Measurements from ENCODE around the gene MMADHC.
A peak's percentile ranks its signal among the peaks of the same experiment; 100 is the strongest.

Gene MMADHC

DNA sequence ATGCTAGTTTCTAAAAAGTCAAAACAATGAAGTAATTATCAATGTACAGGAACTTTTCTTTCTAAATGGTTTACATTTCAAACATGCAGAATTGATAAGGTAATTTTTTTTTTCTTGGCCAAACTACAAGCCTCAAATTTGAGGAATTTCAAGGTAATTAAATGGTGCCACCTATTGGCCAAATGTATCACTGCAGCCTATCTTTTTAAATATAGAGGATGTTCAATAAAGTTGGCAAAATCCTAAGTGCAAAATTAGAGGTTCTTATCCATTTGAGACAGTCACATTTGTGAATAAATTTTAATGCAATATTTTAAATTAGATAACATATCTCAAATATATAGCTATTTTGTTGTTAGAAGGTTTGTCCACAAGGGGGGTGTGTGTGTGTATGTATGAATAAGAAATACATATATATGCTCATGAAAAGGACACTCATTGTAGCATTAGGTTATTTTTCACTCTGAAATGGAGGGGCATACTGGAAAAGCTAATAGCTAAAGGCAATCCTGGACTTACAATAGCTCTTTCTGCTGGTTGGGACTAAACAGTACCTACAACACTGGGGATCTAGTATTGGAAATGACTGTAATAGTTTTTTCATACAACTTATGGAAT, 26.2 kb downstream of the MMADHC start:
- POLR2A ChIA-PET (ENCODE audit: low non-redundant PET): no interaction called here
- CTCF ChIA-PET: interaction anchor here (0.6 to 3.3 kb wide), 12 partner anchors 18 to 624 kb away, joined by 3 to 29 read pairs (median 3); partner anchors contain the start of genes LYPD6 and LYPD6B
- DNase-seq (ENCODE audit: low spot score): no peak
- TF ChIP-seq, protein P1, sequence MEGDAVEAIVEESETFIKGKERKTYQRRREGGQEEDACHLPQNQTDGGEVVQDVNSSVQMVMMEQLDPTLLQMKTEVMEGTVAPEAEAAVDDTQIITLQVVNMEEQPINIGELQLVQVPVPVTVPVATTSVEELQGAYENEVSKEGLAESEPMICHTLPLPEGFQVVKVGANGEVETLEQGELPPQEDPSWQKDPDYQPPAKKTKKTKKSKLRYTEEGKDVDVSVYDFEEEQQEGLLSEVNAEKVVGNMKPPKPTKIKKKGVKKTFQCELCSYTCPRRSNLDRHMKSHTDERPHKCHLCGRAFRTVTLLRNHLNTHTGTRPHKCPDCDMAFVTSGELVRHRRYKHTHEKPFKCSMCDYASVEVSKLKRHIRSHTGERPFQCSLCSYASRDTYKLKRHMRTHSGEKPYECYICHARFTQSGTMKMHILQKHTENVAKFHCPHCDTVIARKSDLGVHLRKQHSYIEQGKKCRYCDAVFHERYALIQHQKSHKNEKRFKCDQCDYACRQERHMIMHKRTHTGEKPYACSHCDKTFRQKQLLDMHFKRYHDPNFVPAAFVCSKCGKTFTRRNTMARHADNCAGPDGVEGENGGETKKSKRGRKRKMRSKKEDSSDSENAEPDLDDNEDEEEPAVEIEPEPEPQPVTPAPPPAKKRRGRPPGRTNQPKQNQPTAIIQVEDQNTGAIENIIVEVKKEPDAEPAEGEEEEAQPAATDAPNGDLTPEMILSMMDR (conservative IDR thresholded peaks at IDR 0.05; ENCODE audit: low read depth): peak; percentile 91
- H3K27ac ChIP-seq: no peak overlapping the region

DNA sequence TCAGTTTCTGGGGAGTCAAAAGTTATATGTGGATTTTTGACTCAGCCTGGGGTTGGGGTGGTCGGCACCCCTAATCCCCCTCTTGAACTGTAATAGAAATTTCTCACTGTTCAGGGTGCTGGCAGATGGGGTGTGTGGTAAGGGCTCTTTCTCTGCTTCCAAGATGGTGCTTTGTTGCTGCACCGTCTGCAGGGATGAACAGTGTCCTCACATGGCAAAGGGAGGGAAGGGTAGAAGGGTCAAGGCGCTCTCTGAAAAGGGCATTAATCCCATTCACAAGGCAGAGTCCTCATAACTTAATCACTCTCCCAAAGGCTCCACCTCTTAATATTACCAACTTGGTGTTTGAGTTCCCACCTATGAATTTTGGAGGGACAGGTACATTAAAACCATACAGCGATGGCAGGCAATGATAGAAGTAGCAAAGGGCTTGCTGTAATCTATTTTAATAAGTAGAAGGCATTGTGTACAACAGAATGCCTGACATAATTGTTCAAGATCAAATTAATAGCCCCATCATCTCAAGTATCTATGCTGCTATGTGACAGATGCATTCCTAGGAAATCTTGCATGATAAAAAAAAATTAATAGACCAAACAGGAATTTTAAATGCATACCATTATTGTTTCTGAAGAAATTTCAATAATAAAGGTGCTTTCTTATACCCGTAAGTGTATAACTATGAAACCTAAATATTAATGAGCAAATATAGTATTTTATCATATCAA, 28.1 kb downstream of the MMADHC start:
- H3K27ac ChIP-seq: no peak overlapping the region
- no peak for DNase-seq (ENCODE audit: low spot score)
- POLR2A ChIA-PET (ENCODE audit: low non-redundant PET): no interaction called here
- TF ChIP-seq, protein P1 (conservative IDR thresholded peaks at IDR 0.05; ENCODE audit: low read depth): no peak
- CTCF ChIA-PET: interaction anchor here (3.3 kb wide), 1 partner anchor 542 kb away, joined by 29 read pairs; no protein-coding TSS in a partner anchor

DNA sequence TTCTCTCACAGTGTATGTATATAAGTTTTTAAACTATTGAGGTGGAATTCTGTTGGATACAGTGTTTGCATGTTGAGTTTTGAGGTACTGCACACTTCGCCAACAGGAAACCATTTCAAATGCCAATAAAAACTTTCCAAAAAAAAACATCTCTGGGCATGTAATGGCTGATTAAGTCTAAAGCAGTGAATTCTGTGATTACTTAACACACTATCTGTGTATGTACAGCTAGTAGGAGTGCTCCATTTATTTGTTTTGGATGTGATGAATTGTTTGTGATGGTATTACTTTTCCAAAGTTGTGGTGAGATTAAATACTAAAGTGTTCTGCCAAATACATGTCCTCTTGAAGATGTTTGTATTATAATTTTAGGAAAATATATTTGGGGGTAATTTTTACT, 31.1 kb downstream of the MMADHC start:
- ChIA-PET POLR2A (ENCODE audit: low non-redundant PET) (no interaction called here), CTCF (no interaction called here)
- TF ChIP-seq, protein P1 (conservative IDR thresholded peaks at IDR 0.05; ENCODE audit: low read depth): no peak

DNA sequence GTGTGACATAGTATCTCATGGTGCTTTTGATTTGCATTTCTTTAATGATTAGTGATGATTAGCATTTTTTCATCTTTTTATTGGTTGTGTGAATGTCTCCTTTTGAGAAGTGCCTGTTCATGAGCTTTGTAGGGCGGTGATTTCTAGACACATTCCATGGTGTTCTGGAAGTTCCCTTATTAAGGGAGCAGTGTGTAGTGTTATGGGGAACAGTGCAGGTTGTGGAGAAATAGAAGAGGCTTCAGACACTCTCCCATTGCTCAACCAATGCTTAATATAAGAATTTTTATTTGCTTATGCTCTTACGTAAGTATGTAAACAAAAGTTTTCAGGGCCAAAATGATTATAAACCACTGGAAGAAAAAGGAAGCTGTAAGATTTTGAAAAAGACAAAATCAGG, 34.7 kb downstream of the MMADHC start:
- no peak overlapping the region for H3K27ac ChIP-seq
- TF ChIP-seq, protein P1 (conservative IDR thresholded peaks at IDR 0.05; ENCODE audit: low read depth): no peak
- DNase-seq (ENCODE audit: low spot score): no peak
- POLR2A ChIA-PET (ENCODE audit: low non-redundant PET): no interaction called here
- CTCF ChIA-PET: no interaction called here

More for the DNA sequence above, 31.1 kb downstream of the MMADHC start:
- no peak for DNase-seq (ENCODE audit: low spot score)
- no peak overlapping the region for H3K27ac ChIP-seq

- TF ChIP-seq, protein P1 (conservative IDR thresholded peaks at IDR 0.05; ENCODE audit: low read depth): no peak
- DNase-seq (ENCODE audit: low spot score): no peak
- ChIA-PET POLR2A (ENCODE audit: low non-redundant PET) (no interaction called here), CTCF (no interaction called here)
- H3K27ac ChIP-seq: no peak overlapping the region
These were observed 35.3 kb downstream of the MMADHC start for GRCh38 chr2:149552226-149552625.

- no peak overlapping the region for H3K27ac ChIP-seq
- CTCF ChIA-PET: no interaction called here
- TF ChIP-seq, protein P1 (conservative IDR thresholded peaks at IDR 0.05; ENCODE audit: low read depth): no peak
- POLR2A ChIA-PET (ENCODE audit: low non-redundant PET): no interaction called here
- no peak for DNase-seq (ENCODE audit: low spot score)
These were observed 42.9 kb downstream of the MMADHC start for GRCh38 chr2:149544692-149545091.

Data from RWPE1 (cell line).